HG02938 (cell line): ENCODE measurements around the gene ENKUR.
"Not testable (repeated sequence)": the region's sequence is repeated elsewhere in the genome, so short reads cannot be mapped to it uniquely, and the experiment has no call there.

ENCODE experiments used
- ATAC-seq: cut with Tn5 transposase; IDR thresholded peaks from one replicate; pipeline ENCODE4 v1.9.1; 2021; ENCODE audit warnings: mild to moderate bottlenecking, moderate library complexity; ENCODE audit not compliant: unreplicated experiment

The ENKUR gene

DNA sequence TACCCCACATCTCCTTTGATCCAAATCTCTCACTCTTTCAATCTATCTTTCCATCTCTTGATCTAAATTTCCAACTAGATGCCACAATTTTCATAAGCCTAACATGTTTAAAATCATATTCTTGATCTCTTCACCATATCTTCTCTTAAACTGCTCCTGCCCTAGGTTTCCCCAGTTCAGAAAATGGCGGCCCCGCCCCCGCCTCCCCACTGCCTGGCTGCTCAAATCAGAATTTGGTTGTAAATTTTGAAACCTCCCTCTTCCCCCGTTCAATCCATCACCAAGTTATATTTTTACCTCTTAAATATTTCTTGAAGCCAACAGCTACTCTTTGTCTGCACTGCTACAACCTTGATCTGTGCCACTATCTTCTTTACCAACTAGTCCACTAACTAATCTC, 36.3 kb downstream of the ENKUR start:
- no peak for ATAC-seq

DNA sequence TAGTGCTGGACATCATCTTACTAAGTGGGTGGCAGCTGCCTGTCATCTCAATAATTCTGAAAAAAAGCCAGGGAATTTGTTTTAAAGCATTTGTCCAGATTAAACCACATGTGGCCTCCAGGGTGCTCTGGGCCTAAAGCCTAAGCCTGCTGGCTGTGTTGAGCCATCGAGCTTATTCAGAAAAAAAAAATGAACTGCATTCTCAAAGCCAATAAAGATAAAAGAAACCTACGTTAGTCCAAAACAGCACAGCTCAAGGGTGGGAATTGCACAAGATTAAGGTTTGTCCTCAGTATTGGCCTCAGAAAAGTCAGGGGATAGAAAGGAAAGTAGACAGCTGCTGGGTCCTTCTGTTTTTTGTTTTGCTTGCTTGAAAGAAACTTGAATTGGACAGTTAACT, 41.0 kb downstream of the ENKUR start:
- ATAC-seq = no peak

DNA sequence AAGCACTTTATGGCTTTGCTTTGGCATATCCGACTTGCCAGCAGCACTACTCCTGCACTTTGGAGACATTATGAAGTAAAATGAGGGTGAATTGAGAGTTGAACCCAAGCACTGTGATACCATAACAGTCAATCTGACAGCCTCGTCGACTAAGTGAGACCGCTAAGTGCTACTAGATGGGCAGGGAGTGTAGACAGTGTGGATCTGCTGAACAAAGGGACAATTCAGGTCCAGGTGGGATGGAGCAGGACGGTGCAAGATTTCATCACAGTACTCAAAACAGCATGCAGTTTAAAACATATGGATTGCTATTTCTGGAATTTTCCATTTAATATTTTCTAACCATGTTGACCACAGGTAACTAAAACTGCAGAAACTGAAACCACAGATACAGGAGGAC, 42.8 kb downstream of the ENKUR start:
- ATAC-seq = no peak

DNA sequence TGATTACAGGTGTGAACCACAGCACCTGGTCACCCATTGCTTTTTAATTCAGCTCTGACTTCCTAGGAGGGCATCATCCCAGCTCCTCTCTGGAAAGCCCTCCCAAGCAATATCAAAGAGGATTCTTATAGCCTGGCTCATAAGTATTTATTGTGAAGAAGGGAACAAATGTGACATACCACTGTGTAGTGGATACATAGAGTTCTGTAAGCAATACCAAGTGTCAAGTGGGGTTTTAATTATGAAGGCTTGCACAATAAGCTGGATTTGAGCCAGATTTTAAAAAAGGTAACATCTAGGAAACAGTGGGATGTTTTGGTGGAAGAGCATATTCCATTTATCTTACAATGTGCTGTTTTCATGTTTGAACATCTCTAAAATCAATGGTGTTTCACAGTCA, 44.6 kb downstream of the ENKUR start:
- ATAC-seq = no peak

DNA sequence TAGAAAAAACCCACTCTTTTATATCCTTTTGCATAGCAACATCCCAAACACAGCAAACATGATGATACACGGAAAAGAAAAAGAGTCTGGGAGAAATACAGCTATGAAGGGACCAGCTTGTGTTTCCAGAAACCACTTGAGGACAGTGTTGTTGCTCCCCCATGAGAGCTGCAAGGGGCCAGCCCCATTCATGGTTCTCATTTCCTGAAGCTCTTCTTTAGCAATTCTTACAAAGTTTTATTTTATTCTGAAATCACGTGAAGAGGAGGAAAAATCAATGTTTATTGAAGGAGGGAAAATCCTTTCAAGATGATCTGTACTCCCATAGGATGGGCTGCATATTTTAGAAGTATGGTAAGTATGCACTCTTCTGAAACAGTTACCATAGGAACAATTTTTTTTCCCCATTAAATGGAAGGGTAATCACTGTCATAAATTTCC, 46.1 kb downstream of the ENKUR start:
- no peak for ATAC-seq

DNA sequence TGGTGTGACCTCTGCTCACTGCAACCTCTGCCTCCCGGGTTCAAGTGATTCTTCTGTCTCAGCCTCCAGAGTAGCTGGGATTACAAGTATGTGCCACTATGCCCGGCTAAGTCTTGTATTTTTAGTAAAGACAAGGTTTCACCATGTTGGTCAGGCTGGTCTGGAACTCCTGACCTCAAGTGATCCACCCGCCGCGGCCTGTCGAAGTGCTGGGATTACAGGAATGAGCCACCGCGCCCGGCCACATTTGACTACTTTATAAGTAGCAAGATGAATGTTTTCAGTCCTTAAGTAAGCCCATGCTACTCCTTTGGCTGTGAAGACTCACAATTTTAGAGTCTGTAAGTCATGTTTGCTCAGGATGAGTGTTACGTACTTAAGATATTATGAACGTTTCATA, 47.0 kb downstream of the ENKUR start:
- ATAC-seq = not testable (repeated sequence)

DNA sequence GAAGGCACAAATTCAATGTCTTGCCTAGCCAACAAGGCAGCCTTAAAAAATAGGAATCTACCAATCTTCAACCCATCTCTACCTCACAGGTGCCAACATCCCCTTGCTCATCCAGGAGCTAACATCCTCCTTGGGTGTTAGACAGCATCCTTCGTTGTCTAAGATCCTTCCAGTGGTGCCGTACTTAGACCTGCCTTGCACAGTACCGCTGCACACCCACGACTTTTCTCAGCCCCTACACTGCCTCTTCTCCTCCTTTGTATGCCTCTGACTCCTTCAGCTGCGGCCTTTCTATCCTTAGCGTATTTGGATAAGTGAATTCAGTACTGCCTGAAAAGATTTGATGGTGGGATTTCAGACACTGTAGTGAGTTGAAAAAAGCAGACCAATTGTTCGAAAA, 47.6 kb downstream of the ENKUR start:
- ATAC-seq = no peak

DNA sequence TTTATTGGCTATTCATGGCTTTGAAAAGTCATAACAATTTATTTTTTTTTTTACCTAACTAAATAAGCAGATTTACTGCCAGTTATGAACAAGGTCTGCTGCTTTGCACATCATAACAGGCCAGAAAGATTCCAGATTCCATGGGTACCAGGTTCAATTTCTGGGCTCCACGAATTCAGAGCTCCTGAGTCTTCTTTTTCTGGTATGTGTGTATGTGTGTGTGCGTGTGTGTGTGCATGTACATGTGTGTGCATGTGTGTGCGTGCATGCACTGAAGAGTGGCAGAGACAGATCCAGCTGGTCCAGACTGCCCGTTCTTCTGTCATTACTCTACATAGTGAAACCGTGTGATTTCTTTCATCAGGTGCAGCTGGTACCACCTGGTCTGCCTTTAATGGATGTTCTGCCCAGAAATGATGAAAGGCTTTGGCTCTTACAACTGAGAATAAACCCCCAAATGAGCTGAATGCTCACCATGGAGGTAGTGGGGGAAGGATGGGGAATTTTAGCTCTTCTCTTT, 48.9 kb downstream of the ENKUR start:
- ATAC-seq = no peak

DNA sequence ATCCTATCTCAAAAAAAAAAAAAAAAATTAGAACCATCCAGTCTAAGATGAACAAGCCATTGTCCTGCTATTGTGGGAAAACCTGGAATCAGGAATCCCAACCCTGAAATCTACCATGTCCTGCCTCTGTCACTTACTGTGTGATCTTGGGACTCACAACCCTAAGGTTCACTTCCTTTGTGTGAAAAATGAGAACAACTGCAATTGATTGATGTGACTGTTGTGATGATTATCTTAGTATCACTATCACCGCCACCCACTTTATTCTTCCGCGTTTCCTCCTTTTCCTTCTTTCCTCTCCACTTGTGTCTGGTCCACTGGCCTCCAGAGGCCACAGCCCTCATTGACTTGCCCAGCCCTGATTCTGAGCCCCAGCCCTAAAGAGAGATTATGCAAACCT, 50.9 kb downstream of the ENKUR start:
- ATAC-seq = no peak

DNA sequence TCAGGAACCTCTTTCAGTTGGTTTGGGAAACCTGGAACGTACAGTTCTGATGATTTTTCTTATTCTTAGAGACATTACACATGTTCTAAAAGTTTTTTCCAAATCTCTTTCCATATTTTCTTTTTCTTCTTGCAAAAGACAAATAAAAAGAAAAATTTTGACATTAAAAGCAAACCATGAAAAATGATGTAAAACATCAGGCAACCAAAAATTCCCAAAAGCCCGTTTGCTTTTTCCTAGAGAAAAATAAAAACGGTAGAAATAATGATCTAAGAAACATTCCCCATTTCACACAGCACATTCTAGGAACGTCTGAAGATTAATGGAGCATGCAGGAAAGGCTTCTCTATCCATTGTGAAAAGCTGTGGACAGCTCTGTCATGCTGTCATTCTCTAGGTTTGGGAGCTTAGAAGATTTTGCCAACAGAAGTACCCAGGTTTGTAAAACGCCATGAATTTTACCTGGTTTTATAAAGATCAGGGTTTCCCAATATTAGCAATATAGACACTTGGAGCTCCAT, 52.4 kb downstream of the ENKUR start:
- ATAC-seq = no peak

DNA sequence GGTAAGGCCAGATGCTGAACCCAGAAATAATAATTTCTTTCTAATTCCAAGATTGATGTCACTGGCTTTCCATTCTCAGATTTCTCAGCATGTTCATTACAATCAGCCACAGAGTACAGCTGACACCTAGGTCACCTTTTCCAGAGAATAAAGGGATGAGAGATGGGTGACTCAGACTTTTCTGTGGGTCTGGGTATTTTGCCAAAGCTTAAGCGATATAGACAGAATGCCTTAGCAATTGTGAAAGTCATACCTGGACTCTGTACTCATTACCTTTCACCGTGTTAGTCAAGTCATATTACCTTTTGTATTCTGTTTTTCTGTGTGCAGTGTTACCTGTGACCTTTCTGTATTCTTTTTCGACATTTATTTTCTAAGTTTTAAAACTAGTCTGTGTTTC, 53.0 kb downstream of the ENKUR start:
- no peak for ATAC-seq

DNA sequence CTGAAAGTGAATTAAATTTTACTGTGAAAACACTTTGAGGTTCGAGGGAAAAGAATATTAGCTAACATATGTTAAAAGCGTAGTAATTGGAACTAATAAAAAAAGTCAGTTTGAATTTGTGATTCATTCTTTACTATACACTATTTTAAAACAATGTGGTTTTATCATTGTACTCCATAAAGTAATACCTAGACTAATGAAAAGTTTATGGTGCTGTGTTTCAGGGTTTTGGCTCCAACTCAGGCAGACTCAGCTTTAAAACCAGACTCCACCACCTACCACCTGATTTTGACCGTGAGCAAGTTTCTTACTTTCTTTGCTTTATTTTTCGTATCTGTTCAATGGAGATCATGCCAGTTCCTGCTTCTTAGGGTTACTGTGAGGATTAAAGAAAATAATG, 54.4 kb downstream of the ENKUR start:
- ATAC-seq = no peak

DNA sequence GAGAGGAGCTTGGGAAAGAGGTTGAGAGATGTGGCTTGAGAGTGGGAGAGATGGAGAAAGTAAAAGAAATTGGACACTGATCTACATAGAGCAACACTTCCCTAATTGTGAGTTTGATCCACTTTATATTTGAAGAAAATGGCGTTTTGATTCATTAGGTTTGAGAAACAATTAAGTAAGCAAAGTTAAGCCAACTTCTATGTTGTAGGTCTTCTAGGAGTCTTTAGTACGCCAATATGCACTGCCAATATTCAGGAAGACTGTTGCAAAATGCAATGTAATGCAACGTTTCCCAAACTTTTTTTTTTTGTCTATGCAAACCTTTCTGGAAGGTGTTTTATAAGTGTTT, 56.6 kb downstream of the ENKUR start:
- ATAC-seq = no peak

DNA sequence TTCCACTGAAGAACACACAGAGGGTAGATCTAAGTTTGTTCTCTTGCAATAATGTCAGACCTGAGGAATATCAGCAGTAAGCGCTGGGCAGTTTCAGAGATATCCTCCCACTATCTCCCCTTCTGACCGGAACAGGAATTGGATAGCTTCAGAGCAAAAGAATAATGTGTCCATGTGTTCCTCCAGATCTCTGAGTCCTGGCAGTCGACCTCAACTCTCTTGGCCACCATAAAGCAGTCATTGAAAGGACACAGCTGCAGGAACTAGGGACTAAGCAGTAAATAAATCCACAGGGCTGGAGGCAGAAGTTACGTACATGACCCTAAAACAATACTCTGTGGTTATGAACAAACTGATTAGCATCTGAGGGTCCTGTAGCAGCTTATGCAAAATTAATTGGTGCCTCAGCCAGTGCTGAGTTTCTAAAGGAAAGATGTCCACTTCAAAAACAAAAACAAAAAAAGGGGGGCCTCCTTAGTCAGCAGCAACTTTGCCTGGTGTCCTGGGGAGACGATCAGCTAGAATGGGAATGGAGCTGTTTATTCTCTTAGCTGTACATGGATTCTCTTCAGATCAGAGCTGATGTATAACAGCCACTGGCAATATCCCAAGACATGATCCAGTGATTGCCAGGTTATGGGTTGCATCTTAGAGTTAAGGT, 57.1 kb downstream of the ENKUR start:
- no peak for ATAC-seq

DNA sequence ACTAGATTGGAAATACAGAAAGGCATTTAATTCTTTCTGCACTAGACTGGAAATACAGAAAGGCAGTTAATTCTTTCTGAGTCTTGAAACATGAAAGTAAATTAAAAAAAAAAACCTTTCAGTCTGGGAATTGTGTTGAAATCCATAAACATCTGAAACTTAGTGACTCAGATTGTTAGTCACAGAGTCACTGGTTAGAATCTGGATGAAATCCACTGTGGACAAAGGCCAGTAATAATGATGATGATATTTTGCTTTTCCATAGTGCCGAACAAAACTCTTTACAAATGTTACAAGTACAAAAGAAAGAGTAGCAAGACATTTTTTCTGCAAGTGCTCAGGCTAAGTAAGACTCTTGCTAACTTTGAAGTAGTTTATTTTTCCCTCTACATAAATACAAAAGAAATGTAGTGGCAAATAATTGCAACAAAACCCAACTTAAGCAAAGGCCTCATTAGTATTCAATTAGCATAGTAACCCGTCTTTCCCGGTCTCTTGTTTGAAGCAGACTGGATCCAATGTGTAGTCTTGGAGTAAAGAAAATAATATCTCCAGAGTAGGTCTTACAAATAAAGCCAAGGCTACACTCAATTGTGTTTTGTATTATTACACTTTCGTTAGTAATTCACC, 57.8 kb downstream of the ENKUR start:
- ATAC-seq = no peak

DNA sequence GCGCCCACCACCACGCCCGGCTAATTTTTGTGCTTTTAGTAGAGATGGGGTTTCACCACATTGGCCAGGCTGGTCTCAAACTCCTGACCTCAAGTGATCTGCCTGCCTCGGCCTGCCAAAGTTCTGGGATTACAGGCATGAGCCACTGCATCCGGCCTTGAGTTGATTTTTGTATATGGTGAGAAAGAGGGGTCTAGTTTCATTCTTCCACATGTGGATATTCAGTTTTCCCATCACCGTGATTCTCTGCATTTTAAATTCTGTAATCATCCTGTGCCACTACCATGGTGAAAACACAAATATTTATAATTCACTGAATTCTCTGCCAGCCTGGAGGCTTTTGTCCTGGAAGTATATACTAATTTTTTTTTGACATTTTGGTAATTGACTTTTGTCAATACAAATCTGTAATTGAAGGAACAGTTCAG, 58.3 kb downstream of the ENKUR start:
- ATAC-seq = not testable (repeated sequence)

DNA sequence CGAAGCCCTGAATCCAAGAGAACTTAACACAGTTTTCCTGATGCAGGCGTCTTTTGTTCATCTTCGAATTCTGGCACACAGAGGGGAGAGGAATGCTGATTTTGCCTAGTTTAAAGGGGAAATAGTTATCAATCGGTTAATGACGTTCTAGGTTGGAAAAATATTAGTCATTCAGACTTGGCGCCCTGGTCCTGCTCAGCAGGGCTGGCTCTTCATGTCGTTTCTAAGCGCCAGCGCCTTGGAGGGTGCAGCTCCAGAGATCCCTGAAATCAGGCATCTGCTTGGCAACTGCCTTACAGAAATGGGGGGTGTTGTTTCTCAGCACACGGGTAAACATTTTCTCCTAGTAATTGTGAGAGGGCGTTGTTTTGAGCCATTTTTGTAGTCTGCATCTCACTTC, 62.3 kb downstream of the ENKUR start:
- ATAC-seq = no peak

DNA sequence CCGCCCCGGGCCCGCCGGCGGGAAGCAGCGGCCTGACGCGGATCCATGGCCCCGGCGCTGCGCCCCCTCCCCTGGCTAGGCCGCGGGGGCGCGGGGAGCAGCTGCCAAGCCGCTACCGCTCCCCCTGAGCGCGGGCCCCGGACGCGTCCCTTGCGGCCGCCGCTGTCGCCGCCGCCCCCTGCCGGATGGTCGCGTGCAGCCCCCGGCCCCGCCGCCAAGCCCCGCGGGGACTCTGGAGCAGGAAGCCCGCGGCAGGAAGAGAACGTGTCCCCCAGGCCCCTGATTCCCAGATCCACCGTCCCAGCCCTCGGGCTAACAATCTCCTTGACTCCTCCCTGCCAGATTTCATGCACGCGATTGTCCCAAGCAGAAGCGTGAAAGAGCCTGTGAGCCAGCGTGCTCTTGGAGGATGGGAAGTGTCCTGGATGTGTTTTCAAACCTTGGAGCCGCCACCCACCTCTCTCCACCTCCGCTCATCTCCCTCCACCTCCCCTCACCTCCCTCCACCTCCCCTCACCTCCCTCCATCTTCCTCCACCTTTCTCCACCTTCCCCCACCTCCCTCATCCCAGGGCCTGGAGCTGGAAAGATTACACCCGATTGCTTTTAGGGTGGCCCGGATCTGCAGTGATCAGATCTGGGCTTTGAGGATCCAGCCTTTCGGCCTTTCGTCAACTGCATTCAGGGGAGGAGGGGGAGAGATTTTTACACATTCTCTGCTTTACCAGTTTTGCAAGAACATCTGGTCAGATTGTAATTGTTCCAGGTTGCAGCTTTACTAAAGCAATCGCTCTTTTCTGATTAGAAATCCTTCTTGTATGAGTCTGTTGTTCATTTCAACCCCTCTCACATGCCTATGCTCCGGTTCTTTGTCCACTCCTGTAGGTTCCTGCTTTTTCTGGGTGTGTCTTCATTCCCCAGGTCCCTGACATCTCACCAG, 63.0 kb downstream of the ENKUR start:
- ATAC-seq = peak; percentile 52

DNA sequence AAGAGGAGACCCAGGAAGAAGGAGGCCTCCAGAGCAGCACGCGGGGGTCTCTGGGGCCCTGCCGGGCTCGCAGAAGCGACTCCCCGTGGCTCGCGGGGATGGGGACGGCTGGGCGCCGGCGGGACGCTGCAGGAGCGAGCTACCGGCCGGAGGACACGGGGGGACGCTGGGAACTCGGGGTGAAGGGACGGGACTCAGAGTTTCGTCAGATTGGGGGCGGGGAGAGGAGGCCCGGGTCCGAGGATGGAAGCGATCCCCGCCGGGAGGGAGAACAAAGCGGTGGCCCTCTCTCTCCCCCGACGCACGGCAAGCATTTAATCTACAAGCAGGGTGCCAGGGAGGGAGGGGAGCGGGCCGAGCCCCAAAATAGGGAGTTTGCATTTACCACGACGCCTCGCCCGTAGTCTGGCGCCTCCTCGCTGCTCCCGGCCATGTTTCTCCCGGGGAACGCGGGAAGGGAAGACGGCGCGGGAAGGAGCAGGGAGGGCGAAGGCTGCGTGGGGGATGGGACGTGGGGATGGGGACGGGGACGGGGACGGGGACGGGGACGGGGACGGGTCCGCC, 63.7 kb downstream of the ENKUR start, which contains the start of gene PRTFDC1:
TSS of gene PRTFDC1 (minus strand) at position 464 of the 564 bp plus-strand sequence. CDS start at position 433, 31 bp downstream.
- ATAC-seq = peak; percentile 30

DNA sequence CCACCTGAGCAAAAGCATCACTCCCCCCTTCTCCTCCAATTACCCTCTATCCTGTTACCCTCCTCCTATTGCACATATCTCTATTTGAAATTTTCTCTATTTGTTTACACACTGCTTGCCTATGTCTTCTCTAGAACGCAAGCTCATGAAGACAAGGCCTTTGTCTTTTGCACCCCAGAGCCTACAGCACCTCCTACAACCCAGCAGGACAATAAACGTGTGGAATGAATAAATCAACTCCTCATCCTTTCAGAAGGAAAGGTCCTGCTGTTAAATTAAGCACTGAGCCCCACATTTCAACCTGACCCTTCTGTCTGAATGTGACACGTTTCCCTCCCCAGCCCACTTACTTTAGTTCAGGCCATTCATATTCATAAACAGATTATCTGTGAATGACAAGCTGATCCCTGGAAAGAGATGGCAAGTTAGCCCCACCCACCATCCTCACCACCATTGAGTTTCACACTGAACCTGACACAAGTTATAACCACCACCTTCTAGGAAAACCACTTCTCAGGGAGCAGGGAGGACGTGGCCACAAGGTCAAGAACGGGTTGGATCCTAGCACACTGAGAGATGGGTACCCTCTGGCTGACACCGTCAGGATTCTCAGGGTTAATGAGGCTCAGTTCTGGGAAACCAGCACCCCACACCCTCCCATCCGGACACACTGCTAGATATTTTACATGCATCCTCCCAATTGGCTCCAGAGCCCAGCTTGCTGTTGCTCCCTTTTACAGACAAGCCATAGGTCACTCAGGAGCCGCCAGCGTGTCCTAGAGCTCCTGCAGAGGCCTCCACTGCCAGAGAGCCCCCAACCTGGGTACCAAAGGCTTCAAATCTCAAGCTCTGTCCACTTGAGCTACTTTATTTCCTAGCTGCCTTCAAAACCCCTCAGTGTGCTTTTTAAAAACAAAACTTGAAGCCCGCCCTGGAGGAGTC, 64.5 kb downstream of the ENKUR start:
- no peak for ATAC-seq
